HepG2 (cell line): ENCODE measurements around the gene FCHO1. TPM values are rescaled to one million over a fixed set of nuclear protein-coding genes. Genes with fewer than 3 reads are reported as not detected.

Experiments used
- CHD4 ChIP-seq: fragments of 200-600 bp; sonication (generic); IDR thresholded peaks from 2 replicates; pipeline ENCODE4 v1.7.0; 2017; ENCODE audit warnings: mild to moderate bottlenecking, low read length, borderline replicate concordance
- ELF4 ChIP-seq: sonication (generic); formaldehyde crosslinking; IDR thresholded peaks from 2 replicates; pipeline ENCODE4 v1.5.0; 2020; ENCODE audit warnings: missing genetic modification reagents, mild to moderate bottlenecking, moderate library complexity, borderline replicate concordance
- KLF11 ChIP-seq: IDR thresholded peaks from 2 replicates; pipeline ENCODE4 v1.6.1; 2016; ENCODE audit warnings: missing compliant biosample characterization
- SNAI1 ChIP-seq: sonication (generic); formaldehyde crosslinking; IDR thresholded peaks from 2 replicates; pipeline ENCODE4 v1.5.0; 2020; ENCODE audit warnings: mild to moderate bottlenecking, missing genetic modification reagents, borderline replicate concordance
- SRSF4 ChIP-seq: fragments of 200-400 bp; formaldehyde crosslinking; IDR thresholded peaks from one replicate; pipeline ENCODE4 v1.6.1; 2018; ENCODE audit warnings: mild to moderate bottlenecking, low read depth, low read length, moderate library complexity; ENCODE audit not compliant: poor library complexity, severe bottlenecking
- TAF15 ChIP-seq: fragments of 200-400 bp; formaldehyde crosslinking; IDR thresholded peaks from one replicate; pipeline ENCODE4 v1.6.1; 2018; ENCODE audit warnings: mild to moderate bottlenecking, low read depth, low read length; ENCODE audit not compliant: poor library complexity, severe bottlenecking
- WIZ ChIP-seq: sonication (generic); formaldehyde crosslinking; IDR thresholded peaks from 2 replicates; pipeline ENCODE4 v1.5.1; 2020; ENCODE audit warnings: mild to moderate bottlenecking, missing genetic modification reagents
- ZBTB40 ChIP-seq, 2 experiments: fragments of 450-650 bp in 1 of 2; sonication (generic) in 1 of 2; formaldehyde crosslinking in 1 of 2; IDR thresholded peaks; 2 replicates each; pipeline versions ENCODE4 v1.6.1 to v1.8.0; 2016 to 2022; ENCODE audit warnings: antibody characterized with exemption in 1 of 2, mild to moderate bottlenecking in 1 of 2, missing genetic modification reagents in 1 of 2
- ZNF33B ChIP-seq: sonication (generic); formaldehyde crosslinking; IDR thresholded peaks from 2 replicates; pipeline ENCODE4 v1.5.1; 2020; ENCODE audit warnings: mild to moderate bottlenecking, missing genetic modification reagents
- ZNF672 ChIP-seq: sonication (generic); formaldehyde crosslinking; IDR thresholded peaks from 2 replicates; pipeline ENCODE4 v1.8.1; 2022; ENCODE audit warnings: missing genetic modification reagents
- polyA plus RNA-seq, 8 experiments: library from polyadenylated mRNA; depleted of rRNA in 3 of 8; stranded (reverse) in 7 of 8; unstranded in 1 of 8; fragments of >200 nt; fragmentation: Illumina TruSeq in 4 of 8; extraction: Trizol in 4 of 8; gene quantifications; 2 replicates each; pipeline versions ENCODE4 v1.2.1 to v1.2.3, GENCODE V29; 2011 to 2016; ENCODE audit warnings: low read depth in 4 of 8, missing spikeins in 1 of 8, mixed read lengths in 1 of 8; ENCODE audit not compliant: insufficient read depth in 1 of 8
- total RNA-seq, 5 experiments: library from RNA; depleted of rRNA; stranded (reverse); fragments of >200 nt; fragmentation: Illumina TruSeq; extraction: Trizol; gene quantifications; 2 replicates each; pipeline ENCODE4 v1.2.3, GENCODE V29; 2016; ENCODE audit warnings: low read depth in 1 of 5
- TF ChIP-seq, protein P1 (sequence below): sonication (generic); formaldehyde crosslinking; IDR thresholded peaks from 2 replicates; pipeline ENCODE4 v1.4.0; 2020; ENCODE audit warnings: missing genetic modification reagents
- TF ChIP-seq, protein P2 (sequence below), 2 experiments: sonication (generic) in 1 of 2; formaldehyde crosslinking in 1 of 2; IDR thresholded peaks; 2 replicates each; pipeline versions ENCODE4 v1.4.0 to v1.6.1; 2016 to 2020; ENCODE audit warnings: borderline replicate concordance in 1 of 2, low read depth in 1 of 2, mild to moderate bottlenecking in 1 of 2, missing genetic modification reagents in 1 of 2

The FCHO1 gene
- total and polyA plus RNA-seq, 2 of the 13 experiments (the other 11 are each of a cell fraction or from before 2014, with no cell fraction given) = 1.3 to 3.1 TPM

DNA sequence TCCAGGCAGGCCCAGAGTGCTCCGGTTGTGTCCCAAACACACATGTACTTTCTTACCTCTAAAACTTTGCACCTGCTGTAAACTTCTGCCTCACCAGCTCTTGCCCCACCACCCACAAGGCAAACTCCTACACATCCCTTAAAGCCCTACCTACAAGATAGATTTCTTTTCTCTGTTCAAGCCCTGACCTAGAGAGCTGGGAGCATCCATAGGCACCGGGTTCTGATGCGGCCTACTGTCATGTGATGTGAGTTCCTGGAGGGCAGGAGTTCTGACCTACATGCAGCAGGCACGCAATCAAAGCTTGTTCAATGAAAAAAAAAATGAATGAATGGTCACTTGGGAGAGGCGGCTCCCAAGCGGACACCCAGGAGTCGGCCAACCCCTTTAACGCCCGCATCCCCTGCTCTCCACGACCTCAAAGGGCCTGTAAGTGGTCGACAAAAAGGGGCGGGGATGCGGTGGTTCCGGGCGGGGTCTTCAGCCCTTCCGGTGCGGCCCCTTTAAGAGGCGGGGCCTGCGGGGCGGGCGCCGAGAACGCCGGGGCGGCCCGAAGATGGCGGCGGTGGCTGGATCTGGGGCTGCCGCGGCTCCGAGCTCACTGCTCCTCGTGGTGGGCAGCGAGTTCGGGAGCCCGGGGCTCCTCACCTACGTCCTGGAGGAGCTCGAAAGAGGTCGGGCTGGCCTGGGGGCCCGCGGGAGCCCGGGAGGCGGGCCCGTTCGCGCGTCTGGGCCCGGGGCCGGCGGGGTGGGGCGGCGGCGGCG lies 32.1 kb upstream of the FCHO1 start, which contains the start of gene MAP1S (continued):
- TF ChIP-seq ZBTB40 (IDR thresholded peaks at IDR 0.05) (no peak), ZBTB40 (CRISPR knock-in tag; IDR thresholded peaks at IDR 0.05) (no peak; the same call in 1 of the 2 replicates), WIZ (CRISPR knock-in tag) (no peak), SNAI1 (no peak), KLF11 (CRISPR knock-in tag) (no peak), ZNF672 (CRISPR knock-in tag) (no peak), ZNF33B (CRISPR knock-in tag) (no peak), SRSF4 (no peak), TAF15 (no peak), ELF4 (CRISPR knock-in tag) (no peak), CHD4 (no peak)
- TF ChIP-seq, protein P1, sequence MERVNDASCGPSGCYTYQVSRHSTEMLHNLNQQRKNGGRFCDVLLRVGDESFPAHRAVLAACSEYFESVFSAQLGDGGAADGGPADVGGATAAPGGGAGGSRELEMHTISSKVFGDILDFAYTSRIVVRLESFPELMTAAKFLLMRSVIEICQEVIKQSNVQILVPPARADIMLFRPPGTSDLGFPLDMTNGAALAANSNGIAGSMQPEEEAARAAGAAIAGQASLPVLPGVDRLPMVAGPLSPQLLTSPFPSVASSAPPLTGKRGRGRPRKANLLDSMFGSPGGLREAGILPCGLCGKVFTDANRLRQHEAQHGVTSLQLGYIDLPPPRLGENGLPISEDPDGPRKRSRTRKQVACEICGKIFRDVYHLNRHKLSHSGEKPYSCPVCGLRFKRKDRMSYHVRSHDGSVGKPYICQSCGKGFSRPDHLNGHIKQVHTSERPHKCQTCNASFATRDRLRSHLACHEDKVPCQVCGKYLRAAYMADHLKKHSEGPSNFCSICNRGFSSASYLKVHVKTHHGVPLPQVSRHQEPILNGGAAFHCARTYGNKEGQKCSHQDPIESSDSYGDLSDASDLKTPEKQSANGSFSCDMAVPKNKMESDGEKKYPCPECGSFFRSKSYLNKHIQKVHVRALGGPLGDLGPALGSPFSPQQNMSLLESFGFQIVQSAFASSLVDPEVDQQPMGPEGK (CRISPR knock-in tag) = no peak; the same call in 1 of the 2 replicates
- TF ChIP-seq, protein P2, sequence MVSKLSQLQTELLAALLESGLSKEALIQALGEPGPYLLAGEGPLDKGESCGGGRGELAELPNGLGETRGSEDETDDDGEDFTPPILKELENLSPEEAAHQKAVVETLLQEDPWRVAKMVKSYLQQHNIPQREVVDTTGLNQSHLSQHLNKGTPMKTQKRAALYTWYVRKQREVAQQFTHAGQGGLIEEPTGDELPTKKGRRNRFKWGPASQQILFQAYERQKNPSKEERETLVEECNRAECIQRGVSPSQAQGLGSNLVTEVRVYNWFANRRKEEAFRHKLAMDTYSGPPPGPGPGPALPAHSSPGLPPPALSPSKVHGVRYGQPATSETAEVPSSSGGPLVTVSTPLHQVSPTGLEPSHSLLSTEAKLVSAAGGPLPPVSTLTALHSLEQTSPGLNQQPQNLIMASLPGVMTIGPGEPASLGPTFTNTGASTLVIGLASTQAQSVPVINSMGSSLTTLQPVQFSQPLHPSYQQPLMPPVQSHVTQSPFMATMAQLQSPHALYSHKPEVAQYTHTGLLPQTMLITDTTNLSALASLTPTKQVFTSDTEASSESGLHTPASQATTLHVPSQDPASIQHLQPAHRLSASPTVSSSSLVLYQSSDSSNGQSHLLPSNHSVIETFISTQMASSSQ (IDR thresholded peaks at IDR 0.05; ENCODE audit: low read depth) = no peak
- TF ChIP-seq, protein P2 (CRISPR knock-in tag; IDR thresholded peaks at IDR 0.05; ENCODE audit: borderline replicate concordance) = no peak
